Liver (tissue), 9 donors: ENCODE data around the gene DAGLB. TPM values are rescaled to one million over a fixed set of nuclear protein-coding genes. Genes with fewer than 3 reads are reported as not detected.

Source experiments
- DNase-seq: peaks from one replicate; pipeline ENCODE4 v3.0.0-alpha.2; 2017; ENCODE audit warnings: low spot score
- H3K27ac ChIP-seq, 2 donors: one replicate each; pipeline ENCODE4 v1.7.0; 2013; ENCODE audit warnings: inconsistent platforms in 2 of 2, low read length in 2 of 2, control low read depth in 1 of 2, low read depth in 1 of 2, mild to moderate bottlenecking in 1 of 2
- H3K27me3 ChIP-seq, 4 donors: one replicate each; pipeline versions ENCODE4 v1.6.1 to v1.7.0; 2013; ENCODE audit warnings: low read length in 3 of 4, inconsistent platforms in 1 of 4, mild to moderate bottlenecking in 1 of 4, moderate library complexity in 1 of 4; ENCODE audit not compliant: control insufficient read depth in 4 of 4, insufficient read depth in 4 of 4
- H3K36me3 ChIP-seq, 4 donors: one replicate each; pipeline versions ENCODE4 v1.6.1 to v1.7.0; 2013; ENCODE audit warnings: low read length in 3 of 4, mild to moderate bottlenecking in 3 of 4, low read depth in 1 of 4, moderate library complexity in 1 of 4; ENCODE audit not compliant: control insufficient read depth in 4 of 4, insufficient read depth in 3 of 4
- H3K4me1 ChIP-seq, 4 donors: one replicate each; pipeline versions ENCODE4 v1.6.1 to v1.7.0; 2013; ENCODE audit warnings: low read length in 3 of 4, mild to moderate bottlenecking in 3 of 4, moderate library complexity in 1 of 4; ENCODE audit not compliant: control insufficient read depth in 4 of 4, insufficient read depth in 4 of 4
- H3K4me3 ChIP-seq, 3 donors: one replicate each; pipeline versions ENCODE4 v1.6.1 to v1.7.0; 2013; ENCODE audit warnings: low read length in 3 of 3, control low read depth in 1 of 3, low read depth in 1 of 3, mild to moderate bottlenecking in 1 of 3
- H3K9ac ChIP-seq, 2 donors: one replicate each; pipeline ENCODE4 v1.7.0; 2013; ENCODE audit warnings: low read length in 2 of 2, mild to moderate bottlenecking in 2 of 2, moderate library complexity in 2 of 2, control low read depth in 1 of 2, low read depth in 1 of 2
- H3K9me3 ChIP-seq, 4 donors: one replicate each; pipeline versions ENCODE4 v1.6.1 to v1.7.0; 2013; ENCODE audit warnings: low read length in 3 of 4; ENCODE audit not compliant: control insufficient read depth in 4 of 4
- EGR1 ChIP-seq, 2 donors: IDR thresholded peaks; 2 replicates each; pipeline ENCODE4 v1.6.1; 2016 to 2018; ENCODE audit warnings: antibody characterized with exemption in 2 of 2, low read depth in 2 of 2
- HNF4A ChIP-seq, 2 donors: conservative IDR thresholded peaks; 2 replicates each; pipeline ENCODE4 v1.6.1; 2016; ENCODE audit warnings: antibody characterized with exemption in 2 of 2, mild to moderate bottlenecking in 2 of 2
- JUND ChIP-seq, 2 donors: IDR thresholded peaks; 2 replicates each; pipeline ENCODE4 v1.6.1; 2016; ENCODE audit warnings: antibody characterized with exemption in 2 of 2
- RAD21 ChIP-seq, 2 donors: IDR thresholded peaks; 2 replicates each; pipeline ENCODE4 v1.6.1; 2016; ENCODE audit warnings: antibody characterized with exemption in 2 of 2, mild to moderate bottlenecking in 2 of 2
- RXRA ChIP-seq, 2 donors: IDR thresholded peaks; 2 replicates each; pipeline ENCODE4 v1.6.1; 2017 to 2018; ENCODE audit warnings: antibody characterized with exemption in 2 of 2, mild to moderate bottlenecking in 1 of 2
- SP1 ChIP-seq: IDR thresholded peaks from 2 replicates; pipeline ENCODE4 v1.6.1; 2018; ENCODE audit warnings: antibody characterized with exemption, mild to moderate bottlenecking
- YY1 ChIP-seq: IDR thresholded peaks from 2 replicates; pipeline ENCODE4 v1.6.1; 2016; ENCODE audit warnings: antibody characterized with exemption, mild to moderate bottlenecking
- WGBS: extraction: QIAGEN DNeasy Blood & Tissue Kit; methylation state at CpG from one replicate; pipeline ENCODE4 v1.1.7; 2013; 5-methylcytosine and 5-hydroxymethylcytosine counted together
- polyA plus RNA-seq, 2 donors: library from polyadenylated mRNA; stranded (reverse) in 1 of 2; unstranded in 1 of 2; fragments of 200-250 nt in 1 of 2; fragments of >200 nt in 1 of 2; fragmentation: Nextera tagmentation in 1 of 2; extraction: Ambion mirVana in 1 of 2; gene quantifications; one replicate each; pipeline versions ENCODE4 v1.2.1 to v1.2.3, GENCODE V29; 2013 to 2015
- total RNA-seq, 2 donors: library from RNA; depleted of rRNA; stranded (reverse); fragments of >200 nt; gene quantifications; one replicate each; pipeline ENCODE4 v1.2.3, GENCODE V29; 2014
- TF ChIP-seq, protein P1 (sequence below): fragments of 150-350 bp; IDR thresholded peaks from 2 replicates; pipeline ENCODE4 v1.5.1; 2017; ENCODE audit warnings: improper control_type of control experiment, low read depth, low read length; ENCODE audit not compliant: missing input control
- TF ChIP-seq, protein P2 (sequence below): IDR thresholded peaks from 2 replicates; pipeline ENCODE4 v1.6.1; 2016; ENCODE audit warnings: antibody characterized with exemption
- TF ChIP-seq, protein P3 (sequence below): IDR thresholded peaks from 2 replicates; pipeline ENCODE4 v1.6.1; 2016; ENCODE audit warnings: antibody characterized with exemption, mild to moderate bottlenecking
- donor health status: healthy.
- donor health status: healthy.
- donor health status: healthy.
- donor health status: healthy.
- donor health status: healthy.

The DAGLB gene
- total and polyA plus RNA-seq, 4 donors, result 4.9 to 10.7 (median 8.4) TPM

DNA sequence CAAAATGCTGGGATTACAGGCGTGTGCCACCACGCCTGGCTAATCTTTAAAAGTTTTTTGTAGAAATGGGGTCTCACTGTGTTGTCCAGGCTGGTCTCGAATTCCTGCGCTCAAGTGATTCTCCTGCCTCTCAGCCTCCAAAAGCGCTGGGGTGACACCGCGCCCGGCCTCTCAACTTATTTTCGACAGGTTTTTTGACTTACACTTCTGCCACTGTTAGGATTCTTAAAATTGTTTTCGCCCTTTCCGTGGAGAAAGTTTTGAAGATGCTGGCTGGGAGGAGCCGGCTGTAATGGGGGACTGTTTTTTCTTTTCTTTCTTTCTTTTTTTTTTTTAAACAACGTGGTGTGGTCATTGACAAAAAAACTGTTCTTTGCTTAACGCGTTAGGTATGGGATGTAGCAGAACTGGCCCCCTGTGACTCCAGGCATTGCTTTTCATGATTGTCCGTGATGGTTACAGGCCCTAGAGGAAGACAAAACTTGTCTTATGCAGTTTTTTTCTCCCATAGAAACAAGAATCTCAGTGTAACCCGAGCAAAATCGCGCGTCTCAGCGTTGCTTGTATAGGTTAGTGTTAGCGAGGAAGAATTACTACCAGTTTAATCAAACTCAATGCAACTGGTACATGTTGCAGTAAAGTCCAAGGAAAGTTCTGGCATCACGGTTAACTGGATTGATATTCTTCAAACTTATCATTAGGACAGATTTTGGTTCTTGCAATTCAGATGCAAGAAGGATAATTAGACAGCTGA, 72.2 kb downstream of the DAGLB start:
- H3K4me1 ChIP-seq, result peaks cover 5 to 27% (median 20%) of the 10 kb centered on the region in 4 donors
- H3K4me3 ChIP-seq, result peak overlapping the region; percentile 79 to 94 (median 79)
- no peak for TF ChIP-seq YY1
- TF ChIP-seq EGR1 (IDR thresholded peaks at IDR 0.05; ENCODE audit: low read depth in 2 of 2), result no peak
- TF ChIP-seq, protein P1, sequence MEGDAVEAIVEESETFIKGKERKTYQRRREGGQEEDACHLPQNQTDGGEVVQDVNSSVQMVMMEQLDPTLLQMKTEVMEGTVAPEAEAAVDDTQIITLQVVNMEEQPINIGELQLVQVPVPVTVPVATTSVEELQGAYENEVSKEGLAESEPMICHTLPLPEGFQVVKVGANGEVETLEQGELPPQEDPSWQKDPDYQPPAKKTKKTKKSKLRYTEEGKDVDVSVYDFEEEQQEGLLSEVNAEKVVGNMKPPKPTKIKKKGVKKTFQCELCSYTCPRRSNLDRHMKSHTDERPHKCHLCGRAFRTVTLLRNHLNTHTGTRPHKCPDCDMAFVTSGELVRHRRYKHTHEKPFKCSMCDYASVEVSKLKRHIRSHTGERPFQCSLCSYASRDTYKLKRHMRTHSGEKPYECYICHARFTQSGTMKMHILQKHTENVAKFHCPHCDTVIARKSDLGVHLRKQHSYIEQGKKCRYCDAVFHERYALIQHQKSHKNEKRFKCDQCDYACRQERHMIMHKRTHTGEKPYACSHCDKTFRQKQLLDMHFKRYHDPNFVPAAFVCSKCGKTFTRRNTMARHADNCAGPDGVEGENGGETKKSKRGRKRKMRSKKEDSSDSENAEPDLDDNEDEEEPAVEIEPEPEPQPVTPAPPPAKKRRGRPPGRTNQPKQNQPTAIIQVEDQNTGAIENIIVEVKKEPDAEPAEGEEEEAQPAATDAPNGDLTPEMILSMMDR, result no peak
- TF ChIP-seq RXRA (IDR thresholded peaks at IDR 0.05), result no peak
- TF ChIP-seq, protein P2, sequence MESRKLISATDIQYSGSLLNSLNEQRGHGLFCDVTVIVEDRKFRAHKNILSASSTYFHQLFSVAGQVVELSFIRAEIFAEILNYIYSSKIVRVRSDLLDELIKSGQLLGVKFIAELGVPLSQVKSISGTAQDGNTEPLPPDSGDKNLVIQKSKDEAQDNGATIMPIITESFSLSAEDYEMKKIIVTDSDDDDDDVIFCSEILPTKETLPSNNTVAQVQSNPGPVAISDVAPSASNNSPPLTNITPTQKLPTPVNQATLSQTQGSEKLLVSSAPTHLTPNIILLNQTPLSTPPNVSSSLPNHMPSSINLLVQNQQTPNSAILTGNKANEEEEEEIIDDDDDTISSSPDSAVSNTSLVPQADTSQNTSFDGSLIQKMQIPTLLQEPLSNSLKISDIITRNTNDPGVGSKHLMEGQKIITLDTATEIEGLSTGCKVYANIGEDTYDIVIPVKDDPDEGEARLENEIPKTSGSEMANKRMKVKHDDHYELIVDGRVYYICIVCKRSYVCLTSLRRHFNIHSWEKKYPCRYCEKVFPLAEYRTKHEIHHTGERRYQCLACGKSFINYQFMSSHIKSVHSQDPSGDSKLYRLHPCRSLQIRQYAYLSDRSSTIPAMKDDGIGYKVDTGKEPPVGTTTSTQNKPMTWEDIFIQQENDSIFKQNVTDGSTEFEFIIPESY, result no peak
- TF ChIP-seq SP1, result no peak
- no peak for TF ChIP-seq JUND (IDR thresholded peaks at IDR 0.05)
- H3K27me3 ChIP-seq, result no peaks in the 10 kb centered on the region
- peak; percentile 37 for DNase-seq
- no peaks in the 10 kb centered on the region for H3K9me3 ChIP-seq
- 5% methylated on average over 23 of the region's 23 CpGs for WGBS
- H3K27ac ChIP-seq, result peak overlapping the region; percentile 78 to 85
- peak overlapping the region; percentile 90 to 91 for H3K9ac ChIP-seq
- H3K36me3 ChIP-seq, result peaks cover 0 to 2% (median 0%) of the 10 kb centered on the region in 4 donors

DNA sequence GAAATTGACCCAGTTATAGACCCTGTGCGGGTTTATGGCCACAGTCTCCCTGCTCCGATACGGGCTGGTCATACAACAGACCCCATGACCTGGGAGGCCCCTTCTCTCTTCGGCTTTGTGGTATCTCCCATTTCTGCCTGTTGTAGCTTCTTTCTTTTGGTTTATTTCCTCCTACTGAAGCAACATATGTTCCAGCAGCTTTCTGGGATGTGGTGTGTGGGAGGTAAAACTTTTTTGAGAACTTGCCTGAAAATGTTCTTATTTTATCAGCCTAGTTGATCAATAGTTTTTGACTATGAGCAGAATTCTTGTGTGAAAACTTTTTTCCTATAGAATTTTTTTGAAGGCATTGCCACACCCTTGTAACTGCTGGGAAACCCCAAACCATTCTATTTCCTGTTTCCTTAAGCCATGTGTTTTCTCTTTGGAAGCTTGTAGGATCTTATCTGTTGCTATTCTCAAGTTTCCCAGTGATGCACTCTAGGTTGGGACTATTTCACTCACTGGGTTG, 80.0 kb downstream of the DAGLB start:
- Histone ChIP-seq H3K4me1 (no peaks in the 10 kb centered on the region), H3K4me3 (no peak overlapping the region), H3K27me3 (no peaks in the 10 kb centered on the region), H3K9me3 (no peaks in the 10 kb centered on the region), H3K27ac (no peak overlapping the region), H3K36me3 (no peaks in the 10 kb centered on the region), H3K9ac (no peak overlapping the region)
- no peak for DNase-seq
- TF ChIP-seq, protein P3, sequence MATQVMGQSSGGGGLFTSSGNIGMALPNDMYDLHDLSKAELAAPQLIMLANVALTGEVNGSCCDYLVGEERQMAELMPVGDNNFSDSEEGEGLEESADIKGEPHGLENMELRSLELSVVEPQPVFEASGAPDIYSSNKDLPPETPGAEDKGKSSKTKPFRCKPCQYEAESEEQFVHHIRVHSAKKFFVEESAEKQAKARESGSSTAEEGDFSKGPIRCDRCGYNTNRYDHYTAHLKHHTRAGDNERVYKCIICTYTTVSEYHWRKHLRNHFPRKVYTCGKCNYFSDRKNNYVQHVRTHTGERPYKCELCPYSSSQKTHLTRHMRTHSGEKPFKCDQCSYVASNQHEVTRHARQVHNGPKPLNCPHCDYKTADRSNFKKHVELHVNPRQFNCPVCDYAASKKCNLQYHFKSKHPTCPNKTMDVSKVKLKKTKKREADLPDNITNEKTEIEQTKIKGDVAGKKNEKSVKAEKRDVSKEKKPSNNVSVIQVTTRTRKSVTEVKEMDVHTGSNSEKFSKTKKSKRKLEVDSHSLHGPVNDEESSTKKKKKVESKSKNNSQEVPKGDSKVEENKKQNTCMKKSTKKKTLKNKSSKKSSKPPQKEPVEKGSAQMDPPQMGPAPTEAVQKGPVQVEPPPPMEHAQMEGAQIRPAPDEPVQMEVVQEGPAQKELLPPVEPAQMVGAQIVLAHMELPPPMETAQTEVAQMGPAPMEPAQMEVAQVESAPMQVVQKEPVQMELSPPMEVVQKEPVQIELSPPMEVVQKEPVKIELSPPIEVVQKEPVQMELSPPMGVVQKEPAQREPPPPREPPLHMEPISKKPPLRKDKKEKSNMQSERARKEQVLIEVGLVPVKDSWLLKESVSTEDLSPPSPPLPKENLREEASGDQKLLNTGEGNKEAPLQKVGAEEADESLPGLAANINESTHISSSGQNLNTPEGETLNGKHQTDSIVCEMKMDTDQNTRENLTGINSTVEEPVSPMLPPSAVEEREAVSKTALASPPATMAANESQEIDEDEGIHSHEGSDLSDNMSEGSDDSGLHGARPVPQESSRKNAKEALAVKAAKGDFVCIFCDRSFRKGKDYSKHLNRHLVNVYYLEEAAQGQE, result no peak
- TF ChIP-seq RAD21 (IDR thresholded peaks at IDR 0.05) (no peak), HNF4A (conservative IDR thresholded peaks at IDR 0.05) (no peak)
- 65% methylated on average over 4 of the region's 4 CpGs for WGBS
